ENCODE results near the gene CCDC71.

Gene CCDC71

GRCh38 chr3:49120096-49120437 lies 46.1 kb downstream of the CCDC71 start:
- peak overlapping the region; percentile 96 for H3K4me3 ChIP-seq (replicated peaks; ENCODE audit: insufficient read depth, low read length)
- H3K27ac ChIP-seq (replicated peaks) = peak overlapping the region; percentile 87
- TF ChIP-seq GABPA (IDR thresholded peaks at IDR 0.05; ENCODE audit: low read depth) (no peak), POLR2AphosphoS5 (IDR thresholded peaks at IDR 0.05; ENCODE audit: low read depth) (no peak), REST (IDR thresholded peaks at IDR 0.05; ENCODE audit: insufficient replicate concordance, low read depth) (no peak), SPI1 (IDR thresholded peaks at IDR 0.05; ENCODE audit: borderline replicate concordance, low read depth) (no peak), CTCF (IDR thresholded peaks at IDR 0.05; ENCODE audit: insufficient read depth, low read length) (no peak)
- no peak for DNase-seq (ENCODE audit: low read depth in 1 of 2, low spot score in 1 of 2)
- no peaks in the 10 kb centered on the region for H3K27me3 ChIP-seq (ENCODE audit: insufficient read depth, poor library complexity, severe bottlenecking)

GRCh38 chr3:49119439-49119838 lies 46.7 kb downstream of the CCDC71 start:
- H3K4me3 ChIP-seq (replicated peaks; ENCODE audit: insufficient read depth, low read length) = peak overlapping the region; percentile 96
- no peaks in the 10 kb centered on the region for H3K27me3 ChIP-seq (ENCODE audit: insufficient read depth, poor library complexity, severe bottlenecking)
- TF ChIP-seq CTCF (IDR thresholded peaks at IDR 0.05; ENCODE audit: insufficient read depth, low read length) (no peak), SPI1 (IDR thresholded peaks at IDR 0.05; ENCODE audit: borderline replicate concordance, low read depth) (no peak), GABPA (IDR thresholded peaks at IDR 0.05; ENCODE audit: low read depth) (no peak), REST (IDR thresholded peaks at IDR 0.05; ENCODE audit: insufficient replicate concordance, low read depth) (no peak), POLR2AphosphoS5 (IDR thresholded peaks at IDR 0.05; ENCODE audit: low read depth) (no peak)
- no peak for DNase-seq (ENCODE audit: low read depth in 1 of 2, low spot score in 1 of 2)
- H3K27ac ChIP-seq (replicated peaks) = peak overlapping the region; percentile 87

GRCh38 chr3:49119036-49119435 lies 47.1 kb downstream of the CCDC71 start:
- no peak for TF ChIP-seq REST (IDR thresholded peaks at IDR 0.05; ENCODE audit: insufficient replicate concordance, low read depth)
- no peak for TF ChIP-seq GABPA (IDR thresholded peaks at IDR 0.05; ENCODE audit: low read depth)
- TF ChIP-seq CTCF (IDR thresholded peaks at IDR 0.05; ENCODE audit: insufficient read depth, low read length) = no peak
- no peak for TF ChIP-seq SPI1 (IDR thresholded peaks at IDR 0.05; ENCODE audit: borderline replicate concordance, low read depth)
- no peak for TF ChIP-seq POLR2AphosphoS5 (IDR thresholded peaks at IDR 0.05; ENCODE audit: low read depth)
- Histone ChIP-seq H3K27ac (replicated peaks) (no peak overlapping the region; the same call in 1 of the 2 replicates), H3K4me3 (replicated peaks; ENCODE audit: insufficient read depth, low read length) (no peak overlapping the region)

More at GRCh38 chr3:49119036-49119435, 47.1 kb downstream of the CCDC71 start:
- no peaks in the 10 kb centered on the region for H3K27me3 ChIP-seq (ENCODE audit: insufficient read depth, poor library complexity, severe bottlenecking)
- no peak for DNase-seq (ENCODE audit: low read depth in 1 of 2, low spot score in 1 of 2)

Data from HL-60 (cell line).